Measurements from ENCODE around the gene PTMS. TPM values are rescaled to one million over a fixed set of nuclear protein-coding genes. Genes with fewer than 3 reads are reported as not detected.

The PTMS gene
- total and polyA plus RNA-seq, 9 of the 15 experiments (the other 6 are each of a cell fraction or from before 2014, with no cell fraction given): 5.1 to 287 (median 78.5) TPM

GRCh38 chr12:6752921-6753771 lies 13.0 kb upstream of the PTMS start, which contains the start of gene MLF2 (continued):
- peak; percentile 92 for TF ChIP-seq CREM (IDR thresholded peaks at IDR 0.05; ENCODE audit: low read depth)
- TF ChIP-seq SMARCA4 (IDR thresholded peaks at IDR 0.05): peak; percentile 26; the same call in 1 of the 2 replicates
- TF ChIP-seq ZBED1 (IDR thresholded peaks at IDR 0.05): 0 out of 2 replicates have a peak, but pooled peaks have one; percentile 12
- no peak for TF ChIP-seq TARDBP (IDR thresholded peaks at IDR 0.05)
- no peak for TF ChIP-seq FOXA1 (IDR thresholded peaks at IDR 0.05; ENCODE audit: borderline replicate concordance)
- TF ChIP-seq SUPT5H (IDR thresholded peaks at IDR 0.05): peak; percentile 90
- no peak for TF ChIP-seq CBFB (CRISPR knock-in tag; IDR thresholded peaks at IDR 0.05)
- TF ChIP-seq OTX1 (CRISPR knock-in tag; IDR thresholded peaks at IDR 0.05): 0 out of 2 replicates have a peak, but pooled peaks have one; percentile 13
- TF ChIP-seq ZNF395 (CRISPR knock-in tag; IDR thresholded peaks at IDR 0.05): no peak
- no peak for TF ChIP-seq TCF15 (CRISPR knock-in tag; IDR thresholded peaks at IDR 0.05)
- TF ChIP-seq ZNF280B (CRISPR knock-in tag; IDR thresholded peaks at IDR 0.05): no peak
- TF ChIP-seq ZNF583 (CRISPR knock-in tag; IDR thresholded peaks at IDR 0.05): no peak
- peak; percentile 60 for TF ChIP-seq TAF9B (IDR thresholded peaks at IDR 0.05; ENCODE audit: partially characterized antibody)
- TF ChIP-seq SAP30 (IDR thresholded peaks at IDR 0.05; ENCODE audit: borderline replicate concordance, insufficient read depth, low read depth, low read length, poor library complexity, severe bottlenecking): no peak
- TF ChIP-seq ZNF75A (CRISPR knock-in tag; IDR thresholded peaks at IDR 0.05): no peak
- peak; percentile 64 to 70 for TF ChIP-seq NRF1 (conservative IDR thresholded peaks at IDR 0.05 in 1 of 2, IDR thresholded peaks at IDR 0.05 in 1 of 2)
- peak; percentile 74 for TF ChIP-seq MYNN (IDR thresholded peaks at IDR 0.05)
- no peak for TF ChIP-seq MYNN (CRISPR knock-in tag; IDR thresholded peaks at IDR 0.05)
- TF ChIP-seq NR2C1 (IDR thresholded peaks at IDR 0.05): 0 out of 2 replicates have a peak, but pooled peaks have one; percentile 2
- no peak for TF ChIP-seq NR2C1 (tag; IDR thresholded peaks at IDR 0.05)
- no peak; the same call in none of the 2 replicates for TF ChIP-seq BRD4 (IDR thresholded peaks at IDR 0.05)
- no peak for TF ChIP-seq MAFK (IDR thresholded peaks at IDR 0.05; ENCODE audit: low read length)
- peak; percentile 52 for TF ChIP-seq RBBP5 (IDR thresholded peaks at IDR 0.05; ENCODE audit: borderline replicate concordance, insufficient read depth, low read length, poor library complexity, severe bottlenecking)
- peak; percentile 77; the same call in 1 of the 2 replicates for TF ChIP-seq ZNF263 (CRISPR knock-in tag; IDR thresholded peaks at IDR 0.05; ENCODE audit: borderline replicate concordance)
- TF ChIP-seq NCOA6 (IDR thresholded peaks at IDR 0.05): no peak
- TF ChIP-seq ZNF324 (CRISPR knock-in tag; IDR thresholded peaks at IDR 0.05): no peak
- no peak for TF ChIP-seq MXI1 (IDR thresholded peaks at IDR 0.05; ENCODE audit: low read depth, low read length)

Data from K562 (cell line).